NB4 (cell line): ENCODE measurements around the gene SCNN1G.

Experiments
- DNase-seq: peaks from one replicate; pipeline ENCODE4 v3.0.0; 2010; ENCODE audit warnings: low read depth
- H3K4me3 ChIP-seq: one replicate; pipeline ENCODE4 v1.5.1; 2011; ENCODE audit warnings: mild to moderate bottlenecking, low read depth, low read length, moderate library complexity
- CTCF ChIP-seq: IDR thresholded peaks from one replicate; pipeline ENCODE4 v1.5.1; 2012; ENCODE audit warnings: low read depth, low read length
- MAX ChIP-seq: IDR thresholded peaks from 2 replicates; pipeline ENCODE4 v1.6.1; 2011; ENCODE audit warnings: low read depth, low read length
- MYC ChIP-seq: IDR thresholded peaks from 2 replicates; pipeline ENCODE4 v1.6.1; 2011; ENCODE audit warnings: low read depth, low read length
- POLR2A ChIP-seq: IDR thresholded peaks from 2 replicates; pipeline ENCODE4 v1.6.1; 2011; ENCODE audit warnings: mild to moderate bottlenecking; ENCODE audit not compliant: insufficient read length; ENCODE audit errors: extremely low read depth

Gene SCNN1G

GRCh38 chr16:23182679-23183542 is at the start of gene SCNN1G:
TSS of gene SCNN1G (plus strand) at chr16:23182745. CDS start at chr16:23186272, 3,527 bp downstream.
- H3K4me3 ChIP-seq: no peak within 1 kb of the TSS
- peak; percentile 4 for DNase-seq
- TF ChIP-seq MYC: no peak
- TF ChIP-seq MAX: no peak
- TF ChIP-seq CTCF: no peak
- no peak for TF ChIP-seq POLR2A

- H3K4me3 ChIP-seq: no peak overlapping the region
- TF ChIP-seq MAX (no peak), MYC (no peak), CTCF (no peak), POLR2A (no peak)
- DNase-seq: no peak
These were observed 49.6 kb upstream of the SCNN1G start for GRCh38 chr16:23132775-23133463.

- TF ChIP-seq MYC (no peak), MAX (no peak), POLR2A (no peak), CTCF (no peak)
- DNase-seq: no peak
- H3K4me3 ChIP-seq: no peak overlapping the region
These were observed 48.3 kb upstream of the SCNN1G start for GRCh38 chr16:23134274-23134673.

- no peak overlapping the region for H3K4me3 ChIP-seq
- TF ChIP-seq POLR2A: no peak
- DNase-seq: no peak
These were observed 45.3 kb upstream of the SCNN1G start for GRCh38 chr16:23137256-23137655.

GRCh38 chr16:23137818-23138217 is 44.7 kb upstream of the SCNN1G start:
- TF ChIP-seq MYC (no peak), MAX (no peak), POLR2A (no peak), CTCF (no peak)
- no peak overlapping the region for H3K4me3 ChIP-seq
- DNase-seq: no peak

GRCh38 chr16:23140107-23140506 is 42.4 kb upstream of the SCNN1G start:
- no peak overlapping the region for H3K4me3 ChIP-seq
- TF ChIP-seq POLR2A: no peak
- no peak for TF ChIP-seq MAX
- TF ChIP-seq MYC: no peak
- no peak for TF ChIP-seq CTCF
- DNase-seq: no peak
